Measurements from ENCODE around the gene DDTL.
"Not testable (repeated sequence)": the region's sequence is repeated elsewhere in the genome, so short reads cannot be mapped to it uniquely, and the experiment has no call there.

The DDTL gene

GRCh38 chr22:23939017-23939357 is 27.7 kb upstream of the DDTL start:
- Histone ChIP-seq H3K4me3 (ENCODE audit: low read depth, low read length) (no peak overlapping the region), H3K36me3 (no peaks in the 10 kb centered on the region), H3K27ac (no peak overlapping the region), H3K27me3 (ENCODE audit: insufficient read depth, low read depth, severe bottlenecking) (no peaks in the 10 kb centered on the region), H3K9me3 (ENCODE audit: severe bottlenecking) (no peaks in the 10 kb centered on the region)
- DNase-seq = no peak
- no peak for TF ChIP-seq CTCF (IDR thresholded peaks at IDR 0.05; ENCODE audit: low read depth, low read length)

GRCh38 chr22:23940166-23940565 is 26.5 kb upstream of the DDTL start:
- H3K9me3 ChIP-seq (ENCODE audit: severe bottlenecking); H3K4me3 ChIP-seq (ENCODE audit: low read depth, low read length); H3K36me3 ChIP-seq; H3K27ac ChIP-seq; H3K27me3 ChIP-seq (ENCODE audit: insufficient read depth, low read depth, severe bottlenecking); DNase-seq: not testable (repeated sequence)

GRCh38 chr22:23947391-23947790 is 19.3 kb upstream of the DDTL start:
- H3K36me3 ChIP-seq; H3K27ac ChIP-seq; H3K4me3 ChIP-seq (ENCODE audit: low read depth, low read length); DNase-seq; H3K27me3 ChIP-seq (ENCODE audit: insufficient read depth, low read depth, severe bottlenecking); H3K9me3 ChIP-seq (ENCODE audit: severe bottlenecking): not testable (repeated sequence)

GRCh38 chr22:23949764-23950163 is 16.9 kb upstream of the DDTL start:
- not testable (repeated sequence) for H3K9me3 ChIP-seq (ENCODE audit: severe bottlenecking); H3K27me3 ChIP-seq (ENCODE audit: insufficient read depth, low read depth, severe bottlenecking); DNase-seq; H3K4me3 ChIP-seq (ENCODE audit: low read depth, low read length); H3K27ac ChIP-seq; H3K36me3 ChIP-seq

- not testable (repeated sequence) for H3K4me3 ChIP-seq (ENCODE audit: low read depth, low read length); DNase-seq; H3K36me3 ChIP-seq; H3K27ac ChIP-seq; H3K9me3 ChIP-seq (ENCODE audit: severe bottlenecking); H3K27me3 ChIP-seq (ENCODE audit: insufficient read depth, low read depth, severe bottlenecking)
Measured at GRCh38 chr22:23951383-23951782, 15.3 kb upstream of the DDTL start.

GRCh38 chr22:23952794-23953405 is 13.8 kb upstream of the DDTL start:
- DNase-seq; H3K36me3 ChIP-seq; H3K4me3 ChIP-seq (ENCODE audit: low read depth, low read length): not testable (repeated sequence)

GRCh38 chr22:23953485-23953884 is 13.2 kb upstream of the DDTL start:
- not testable (repeated sequence) for H3K27ac ChIP-seq

More at GRCh38 chr22:23952794-23953405, 13.8 kb upstream of the DDTL start:
- not testable (repeated sequence) for H3K27ac ChIP-seq; H3K27me3 ChIP-seq (ENCODE audit: insufficient read depth, low read depth, severe bottlenecking); H3K9me3 ChIP-seq (ENCODE audit: severe bottlenecking)

GRCh38 chr22:23954193-23954990 is 12.3 kb upstream of the DDTL start:
- H3K36me3 ChIP-seq; H3K4me3 ChIP-seq (ENCODE audit: low read depth, low read length); H3K27me3 ChIP-seq (ENCODE audit: insufficient read depth, low read depth, severe bottlenecking); H3K27ac ChIP-seq; DNase-seq; H3K9me3 ChIP-seq (ENCODE audit: severe bottlenecking): not testable (repeated sequence)

More at GRCh38 chr22:23953485-23953884, 13.2 kb upstream of the DDTL start:
- not testable (repeated sequence) for DNase-seq; H3K9me3 ChIP-seq (ENCODE audit: severe bottlenecking); H3K4me3 ChIP-seq (ENCODE audit: low read depth, low read length); H3K36me3 ChIP-seq; H3K27me3 ChIP-seq (ENCODE audit: insufficient read depth, low read depth, severe bottlenecking)

GRCh38 chr22:23954991-23955305 is 11.7 kb upstream of the DDTL start:
- H3K9me3 ChIP-seq (ENCODE audit: severe bottlenecking); H3K27ac ChIP-seq: not testable (repeated sequence)

GRCh38 chr22:23955886-23956285 is 10.8 kb upstream of the DDTL start:
- H3K4me3 ChIP-seq (ENCODE audit: low read depth, low read length); H3K27me3 ChIP-seq (ENCODE audit: insufficient read depth, low read depth, severe bottlenecking); H3K27ac ChIP-seq; DNase-seq; H3K9me3 ChIP-seq (ENCODE audit: severe bottlenecking); H3K36me3 ChIP-seq: not testable (repeated sequence)

More at GRCh38 chr22:23954991-23955305, 11.7 kb upstream of the DDTL start:
- not testable (repeated sequence) for H3K27me3 ChIP-seq (ENCODE audit: insufficient read depth, low read depth, severe bottlenecking); H3K36me3 ChIP-seq; H3K4me3 ChIP-seq (ENCODE audit: low read depth, low read length)
- DNase-seq = peak; percentile 38
